HG03060 (cell line): Measurements from ENCODE around the gene SCGB2A2.

Experiments
- ATAC-seq: cut with Tn5 transposase; IDR thresholded peaks from one replicate; pipeline ENCODE4 v1.9.1; 2021; ENCODE audit warnings: low read depth, moderate number of reproducible peaks; ENCODE audit not compliant: unreplicated experiment

The SCGB2A2 gene

GRCh38 chr11:62269654-62270278 lies at the start of gene SCGB2A2:
Gene SCGB2A2 (plus strand): TSS chr11:62270158. CDS start chr11:62270217, 59 bp downstream.
- ATAC-seq = no peak

GRCh38 chr11:62221498-62221897 lies 48.5 kb upstream of the SCGB2A2 start:
- ATAC-seq = no peak

GRCh38 chr11:62223095-62223494 lies 46.9 kb upstream of the SCGB2A2 start:
- ATAC-seq = no peak

- ATAC-seq = no peak
Observed at GRCh38 chr11:62233730-62234129, 36.2 kb upstream of the SCGB2A2 start.

GRCh38 chr11:62236187-62236586 lies 33.8 kb upstream of the SCGB2A2 start:
- no peak for ATAC-seq

GRCh38 chr11:62237499-62237898 lies 32.5 kb upstream of the SCGB2A2 start:
- no peak for ATAC-seq

- ATAC-seq = no peak
Observed at GRCh38 chr11:62238151-62238550, 31.8 kb upstream of the SCGB2A2 start.

- no peak for ATAC-seq
Observed at GRCh38 chr11:62241095-62241494, 28.9 kb upstream of the SCGB2A2 start.

GRCh38 chr11:62242021-62242420 lies 27.9 kb upstream of the SCGB2A2 start, which contains the start of gene SCGB1D2:
Gene SCGB1D2 (plus strand): TSS chr11:62242239. CDS start chr11:62242308, 69 bp downstream.
- ATAC-seq = no peak

- ATAC-seq = no peak
Observed at GRCh38 chr11:62245271-62245753, 24.6 kb upstream of the SCGB2A2 start.

- ATAC-seq = no peak
Observed at GRCh38 chr11:62251698-62252097, 18.3 kb upstream of the SCGB2A2 start.

- no peak for ATAC-seq
Observed at GRCh38 chr11:62253999-62254542, 15.9 kb upstream of the SCGB2A2 start.

GRCh38 chr11:62256281-62256680 lies 13.7 kb upstream of the SCGB2A2 start:
- ATAC-seq = no peak

- no peak for ATAC-seq
Observed at GRCh38 chr11:62260261-62260953, 9.6 kb upstream of the SCGB2A2 start.

- ATAC-seq = no peak
Observed at GRCh38 chr11:62264004-62264403, 6.0 kb upstream of the SCGB2A2 start.

- ATAC-seq = no peak
Observed at GRCh38 chr11:62266558-62266957, 3.4 kb upstream of the SCGB2A2 start.

GRCh38 chr11:62267050-62267449 lies 2.9 kb upstream of the SCGB2A2 start:
- ATAC-seq = no peak

- no peak for ATAC-seq
Observed at GRCh38 chr11:62267576-62267975, 2.4 kb upstream of the SCGB2A2 start.

GRCh38 chr11:62273284-62273683 lies 3.3 kb downstream of the SCGB2A2 start:
- ATAC-seq = no peak

- no peak for ATAC-seq
Observed at GRCh38 chr11:62273789-62274275, 3.9 kb downstream of the SCGB2A2 start.

- ATAC-seq = no peak
Observed at GRCh38 chr11:62280452-62280851, 10.5 kb downstream of the SCGB2A2 start.
